ENCODE results near the gene FTO.
A peak's percentile ranks its signal among the peaks of the same experiment; 100 is the strongest.

The FTO gene

GRCh38 chr16:53946746-53947386 is 242.9 kb downstream of the FTO start:
- no peak for DNase-seq

- DNase-seq, result no peak
Observed at GRCh38 chr16:53947642-53948041, 243.7 kb downstream of the FTO start.

GRCh38 chr16:53948326-53948725 is 244.4 kb downstream of the FTO start:
- no peak for DNase-seq

- no peak for DNase-seq
Observed at GRCh38 chr16:53948734-53949430, 244.9 kb downstream of the FTO start.

- no peak for DNase-seq
Observed at GRCh38 chr16:53949715-53950410, 245.9 kb downstream of the FTO start.

GRCh38 chr16:53950677-53951076 is 246.7 kb downstream of the FTO start:
- DNase-seq, result no peak

- DNase-seq, result no peak
Observed at GRCh38 chr16:53952215-53953208, 248.6 kb downstream of the FTO start.

GRCh38 chr16:53953336-53953735 is 249.4 kb downstream of the FTO start:
- no peak for DNase-seq

GRCh38 chr16:53955221-53955875 is 251.4 kb downstream of the FTO start:
- DNase-seq, result no peak

- no peak for DNase-seq
Observed at GRCh38 chr16:53958341-53958880, 254.5 kb downstream of the FTO start.

- no peak for DNase-seq
Observed at GRCh38 chr16:53960050-53960812, 256.3 kb downstream of the FTO start.

GRCh38 chr16:53960954-53961616 is 257.1 kb downstream of the FTO start:
- no peak for DNase-seq

GRCh38 chr16:53962041-53962440 is 258.1 kb downstream of the FTO start:
- DNase-seq, result no peak

GRCh38 chr16:53964145-53964790 is 260.3 kb downstream of the FTO start:
- DNase-seq, result no peak

- DNase-seq, result peak; percentile 58 to 95
Observed at GRCh38 chr16:53966821-53967571, 263.0 kb downstream of the FTO start.

GRCh38 chr16:53967572-53967971 is 263.6 kb downstream of the FTO start:
- no peak for DNase-seq

GRCh38 chr16:53968454-53968853 is 264.5 kb downstream of the FTO start:
- DNase-seq, result no peak

- DNase-seq, result no peak
Observed at GRCh38 chr16:53968896-53969295, 264.9 kb downstream of the FTO start.

- no peak for DNase-seq
Observed at GRCh38 chr16:53971616-53972015, 267.7 kb downstream of the FTO start.

Data from cerebellar nuclear complex (tissue), 1 donor.